ENCODE measurements around the gene CNNM4.

The CNNM4 gene

GRCh38 chr2:96832754-96833507 lies 72.2 kb downstream of the CNNM4 start:
- DNase-seq (ENCODE audit: low read depth) = no peak

- no peak for DNase-seq (ENCODE audit: low read depth)
Measured at GRCh38 chr2:96835830-96836229, 75.1 kb downstream of the CNNM4 start.

- DNase-seq (ENCODE audit: low read depth) = no peak
Measured at GRCh38 chr2:96837575-96837974, 76.9 kb downstream of the CNNM4 start.

- DNase-seq (ENCODE audit: low read depth) = no peak
Measured at GRCh38 chr2:96838345-96839292, 77.9 kb downstream of the CNNM4 start.

- peak; percentile 66 for DNase-seq (ENCODE audit: low read depth)
Measured at GRCh38 chr2:96839293-96839874, 78.7 kb downstream of the CNNM4 start.

- no peak for DNase-seq (ENCODE audit: low read depth)
Measured at GRCh38 chr2:96839875-96840850, 79.5 kb downstream of the CNNM4 start.

- DNase-seq (ENCODE audit: low read depth) = no peak
Measured at GRCh38 chr2:96841701-96842495, 81.2 kb downstream of the CNNM4 start.

- DNase-seq (ENCODE audit: low read depth) = no peak
Measured at GRCh38 chr2:96842600-96842999, 81.9 kb downstream of the CNNM4 start.

- no peak for DNase-seq (ENCODE audit: low read depth)
Measured at GRCh38 chr2:96843538-96844268, 83.0 kb downstream of the CNNM4 start, which contains the start of gene ANKRD23. Gene ANKRD23, minus strand, starts transcription at chr2:96844021. Its CDS starts 29 bp downstream, at chr2:96843992.

GRCh38 chr2:96844405-96844808 lies 83.7 kb downstream of the CNNM4 start:
- no peak for DNase-seq (ENCODE audit: low read depth)

GRCh38 chr2:96846825-96847224 lies 86.1 kb downstream of the CNNM4 start:
- DNase-seq (ENCODE audit: low read depth) = no peak

GRCh38 chr2:96847586-96847985 lies 86.9 kb downstream of the CNNM4 start:
- DNase-seq (ENCODE audit: low read depth) = no peak

- no peak for DNase-seq (ENCODE audit: low read depth)
Measured at GRCh38 chr2:96848264-96848663, 87.6 kb downstream of the CNNM4 start.

- DNase-seq (ENCODE audit: low read depth) = no peak
Measured at GRCh38 chr2:96852667-96853066, 92.0 kb downstream of the CNNM4 start.

GRCh38 chr2:96853321-96853720 lies 92.6 kb downstream of the CNNM4 start:
- DNase-seq (ENCODE audit: low read depth) = no peak

- DNase-seq (ENCODE audit: low read depth) = no peak
Measured at GRCh38 chr2:96856776-96857666, 96.3 kb downstream of the CNNM4 start.

GRCh38 chr2:96857667-96858372 lies 97.1 kb downstream of the CNNM4 start, which contains the start of gene ANKRD39:
Gene ANKRD39, minus strand, starts transcription at chr2:96858016. Its CDS starts 29 bp downstream, at chr2:96857987.
- DNase-seq (ENCODE audit: low read depth) = peak; percentile 96

GRCh38 chr2:96859099-96859649 lies 98.5 kb downstream of the CNNM4 start:
- DNase-seq (ENCODE audit: low read depth) = no peak
